Suppressor macrophage treated with lipopolysaccharide for 4 hours (primary cell): ENCODE results near the gene ABHD6.
"Not testable (repeated sequence)": the region's sequence is repeated elsewhere in the genome, so short reads cannot be mapped to it uniquely, and the experiment has no call there.

Source experiments
- DNase-seq: peaks from one replicate; pipeline ENCODE4 v3.0.0-alpha.2; 2020

Gene ABHD6

GRCh38 chr3:58285334-58285733 lies 47.7 kb downstream of the ABHD6 start:
- DNase-seq = no peak

DNA sequence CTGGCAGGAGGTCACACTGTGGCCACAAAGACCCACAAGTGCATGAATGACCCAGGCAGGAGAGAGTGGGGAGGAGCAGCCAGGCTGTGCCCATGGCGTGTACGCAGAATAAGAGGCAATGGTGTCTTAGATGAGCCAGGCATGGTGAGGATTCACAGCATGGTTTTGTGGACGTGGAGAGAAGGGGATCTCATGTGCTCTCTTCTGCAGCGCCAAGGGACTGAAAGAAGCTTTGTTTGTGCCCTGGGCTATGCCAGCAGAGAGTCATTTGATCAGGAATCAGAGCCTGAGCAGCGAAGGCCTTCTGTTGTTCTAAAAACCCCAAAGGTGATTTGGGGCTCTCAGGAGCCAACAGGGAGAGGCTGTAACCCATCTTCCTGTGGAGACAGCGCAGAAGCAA lies 49.8 kb downstream of the ABHD6 start:
- DNase-seq = no peak

DNA sequence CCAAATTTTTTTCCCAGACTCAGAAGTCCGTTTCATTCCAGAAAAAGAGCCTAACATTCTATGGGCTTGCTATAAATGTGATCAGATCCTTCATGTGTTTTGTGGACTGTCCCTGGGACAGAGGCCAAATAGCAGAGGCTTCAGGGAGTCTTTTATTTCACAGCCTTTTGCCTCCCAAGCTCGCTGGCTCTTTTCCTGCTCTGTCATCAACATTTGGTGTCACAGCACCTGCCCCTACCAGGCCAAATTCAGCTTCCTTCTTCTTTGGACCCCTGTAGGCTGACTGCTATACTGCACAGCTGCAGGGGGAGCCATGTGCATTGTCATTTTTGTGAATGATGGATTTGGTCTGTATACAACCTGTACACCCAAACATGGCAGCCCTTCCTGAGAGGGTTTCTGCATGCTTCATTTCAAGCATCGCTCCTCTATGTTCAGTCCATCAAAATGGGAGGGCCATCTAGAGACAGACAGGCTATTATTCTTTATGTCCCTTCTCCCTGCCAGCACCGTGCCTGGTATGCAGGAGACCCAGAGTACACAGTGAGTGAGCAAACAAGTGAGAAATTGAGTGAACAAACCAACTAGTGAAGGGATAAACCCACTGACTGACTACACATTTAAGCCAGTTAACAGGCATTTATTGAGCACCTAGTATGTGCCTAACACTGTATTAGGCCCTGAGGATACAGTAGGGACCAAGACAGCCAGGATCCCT lies 50.6 kb downstream of the ABHD6 start:
- no peak for DNase-seq

DNA sequence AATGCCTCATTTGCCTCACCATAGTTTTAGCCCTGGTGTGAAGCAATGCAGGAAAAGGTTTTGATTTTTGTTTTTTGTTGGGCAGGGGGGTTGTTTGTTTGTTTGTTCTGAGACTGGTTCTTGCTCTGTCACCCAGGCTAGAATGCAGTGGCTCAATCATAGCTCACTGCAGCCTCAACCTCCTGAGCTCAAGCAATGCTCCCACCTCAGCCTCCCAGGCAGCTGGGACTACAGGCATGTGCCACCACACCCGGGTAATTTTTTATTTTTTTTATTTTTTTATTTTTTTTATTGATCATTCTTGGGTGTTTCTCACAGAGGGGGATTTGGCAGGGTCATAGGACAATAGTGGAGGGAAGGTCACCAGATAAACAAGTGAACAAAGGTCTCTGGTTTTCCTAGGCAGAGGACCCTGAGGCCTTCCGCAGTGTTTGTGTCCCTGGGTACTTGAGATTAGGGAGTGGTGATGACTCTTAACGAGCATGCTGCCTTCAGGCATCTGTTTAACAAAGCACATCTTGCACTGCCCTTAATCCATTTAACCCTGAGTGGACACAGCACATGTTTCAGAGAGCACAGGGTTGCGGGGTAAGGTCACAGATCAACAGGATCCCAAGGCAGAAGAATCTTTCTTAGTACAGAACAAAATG lies 51.5 kb downstream of the ABHD6 start:
- DNase-seq = not testable (repeated sequence)

DNA sequence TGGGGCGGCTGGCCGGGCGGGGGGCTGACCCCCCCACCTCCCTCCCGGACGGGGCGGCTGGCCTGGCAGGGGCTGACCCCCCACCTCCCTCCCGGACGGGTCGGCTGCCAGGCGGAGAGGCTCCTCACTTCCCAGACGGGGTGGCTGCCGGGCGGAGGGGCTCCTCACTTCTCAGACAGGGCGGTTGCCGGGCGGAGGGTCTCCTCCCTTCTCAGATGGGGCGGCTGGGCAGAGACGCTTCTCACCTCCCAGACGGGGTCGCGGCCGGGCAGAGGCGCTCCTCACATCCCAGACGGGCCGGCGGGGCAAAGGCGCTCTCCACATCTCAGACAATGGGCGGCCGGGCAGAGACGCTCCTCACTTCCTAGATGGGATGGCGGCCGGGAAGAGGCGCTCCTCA lies 52.9 kb downstream of the ABHD6 start:
- not testable (repeated sequence) for DNase-seq

DNA sequence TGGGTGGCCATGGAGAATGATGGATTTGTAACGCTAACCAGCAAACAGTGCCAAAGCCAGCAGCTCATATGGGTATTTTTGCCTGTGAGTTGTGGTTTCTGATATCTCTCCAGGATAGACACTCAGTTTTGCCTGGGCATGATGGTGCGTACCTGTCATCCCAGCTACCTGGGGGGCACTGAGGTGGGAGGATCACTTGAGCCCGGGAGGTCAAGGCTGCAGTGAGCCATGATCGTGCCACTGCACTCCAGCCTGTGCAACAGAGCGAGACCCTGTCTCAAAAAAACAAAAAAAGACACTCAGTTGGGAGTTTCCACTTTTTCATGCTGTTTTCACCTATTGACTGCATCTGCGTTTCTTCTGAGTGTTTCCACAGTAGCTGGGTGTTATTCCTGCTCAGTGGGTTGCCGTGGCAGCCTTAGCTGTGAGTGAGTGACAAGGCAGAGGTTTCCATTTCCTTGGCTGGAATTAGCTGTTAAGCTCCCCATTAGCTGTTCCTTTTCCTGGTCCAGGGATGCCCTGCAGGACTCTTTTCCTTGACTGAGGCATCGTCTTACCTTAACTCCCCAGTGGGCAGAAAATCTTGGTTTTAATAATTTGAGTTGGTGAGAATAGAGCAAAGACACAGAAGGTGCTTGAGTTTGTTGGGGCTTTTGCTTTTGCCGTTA lies 54.2 kb downstream of the ABHD6 start:
- DNase-seq = no peak

DNA sequence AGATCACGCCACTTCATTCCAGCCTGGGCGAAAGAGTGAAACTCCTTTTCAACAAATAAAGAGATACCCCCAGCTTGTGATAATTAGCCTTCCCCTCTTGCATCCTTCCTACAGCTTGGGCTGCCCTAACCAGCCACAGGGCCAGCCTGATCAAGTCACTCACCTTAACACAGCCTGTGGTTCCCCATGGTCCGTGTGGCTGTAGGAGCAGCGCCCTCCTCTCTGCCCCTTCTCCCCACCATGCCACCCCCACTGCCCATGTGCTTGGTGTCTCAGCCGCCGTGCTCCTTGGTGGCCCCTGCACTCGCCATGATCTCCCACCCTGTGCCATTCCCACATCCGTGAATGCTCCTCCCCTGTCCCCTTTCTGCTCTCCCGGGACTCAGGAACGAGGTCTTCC lies 55.3 kb downstream of the ABHD6 start:
- no peak for DNase-seq

DNA sequence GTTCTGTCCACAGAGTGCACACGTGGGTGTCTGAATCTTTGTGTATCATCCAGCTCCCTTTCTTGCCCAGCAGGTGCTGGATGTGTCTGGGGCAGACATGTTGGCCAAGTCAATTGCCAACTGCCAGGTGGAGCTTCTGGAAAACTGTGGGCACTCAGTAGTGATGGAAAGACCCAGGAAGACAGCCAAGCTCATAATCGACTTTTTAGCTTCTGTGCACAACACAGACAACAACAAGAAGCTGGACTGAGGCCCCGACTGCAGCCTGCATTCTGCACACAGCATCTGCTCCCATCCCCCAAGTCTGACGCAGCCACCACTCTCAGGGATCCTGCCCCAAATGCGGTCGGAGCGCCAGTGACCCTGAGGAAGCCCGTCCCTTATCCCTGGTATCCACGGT lies 55.9 kb downstream of the ABHD6 start:
- no peak for DNase-seq

DNA sequence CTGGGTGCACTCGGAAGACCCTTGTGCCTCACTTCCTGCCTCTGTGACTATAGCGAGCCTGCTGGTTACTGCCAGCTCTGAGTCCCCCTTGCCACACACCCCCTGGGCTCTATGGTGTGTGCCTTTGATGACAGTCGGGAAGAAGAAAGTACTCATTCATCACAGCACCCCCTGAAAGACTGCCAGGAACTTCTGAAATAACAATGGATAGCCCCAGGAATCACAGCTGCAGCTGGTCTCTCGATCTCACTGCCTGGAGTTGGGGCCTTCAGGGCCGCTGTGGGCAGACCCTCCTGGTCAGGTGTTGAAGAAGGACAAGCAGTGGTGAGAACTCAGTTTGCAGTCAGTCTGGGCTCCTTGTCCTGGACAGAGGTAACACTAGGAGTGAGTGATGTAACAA lies 58.7 kb downstream of the ABHD6 start:
- DNase-seq = no peak

- no peak for DNase-seq
Observed at GRCh38 chr3:58296843-58297242, 59.3 kb downstream of the ABHD6 start.

DNA sequence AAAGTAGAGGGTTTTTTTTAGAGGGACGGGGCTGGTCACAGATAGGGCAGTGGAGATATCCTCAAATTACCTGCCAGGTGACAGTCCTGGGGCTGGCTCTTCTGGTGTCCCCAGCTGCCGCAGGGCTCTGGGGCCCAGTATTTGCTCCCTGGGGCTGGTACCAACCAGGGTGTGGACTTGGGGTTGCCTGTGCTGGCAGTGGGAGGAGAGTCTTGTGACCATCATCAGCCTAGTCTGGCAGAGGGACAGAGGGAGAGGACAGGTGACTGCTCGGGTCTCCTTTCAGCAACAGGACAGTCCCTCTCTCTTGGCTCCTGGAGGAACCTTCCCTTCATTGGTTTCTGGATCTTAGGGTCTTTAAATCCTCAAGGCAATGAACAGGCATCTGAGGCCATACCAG lies 60.6 kb downstream of the ABHD6 start:
- DNase-seq = no peak

DNA sequence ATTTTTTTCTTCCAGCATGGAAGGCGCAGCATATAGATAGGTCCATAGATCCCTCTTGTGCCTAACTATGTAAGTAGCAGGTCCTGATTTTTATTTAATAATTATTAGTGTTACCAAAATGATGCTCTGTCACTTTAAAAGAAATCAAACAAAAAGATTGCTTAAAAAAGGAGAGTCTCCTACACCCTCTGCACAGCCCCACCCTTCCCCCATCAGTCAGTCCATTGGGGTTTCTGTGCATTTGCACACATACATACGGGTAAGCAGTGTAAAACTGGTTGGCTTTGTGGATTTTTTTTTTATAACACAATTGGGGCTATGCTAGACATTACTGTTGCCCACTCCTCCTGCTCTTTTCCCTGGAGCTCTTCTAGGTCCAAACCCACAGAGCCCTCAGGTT lies 61.5 kb downstream of the ABHD6 start:
- no peak for DNase-seq

DNA sequence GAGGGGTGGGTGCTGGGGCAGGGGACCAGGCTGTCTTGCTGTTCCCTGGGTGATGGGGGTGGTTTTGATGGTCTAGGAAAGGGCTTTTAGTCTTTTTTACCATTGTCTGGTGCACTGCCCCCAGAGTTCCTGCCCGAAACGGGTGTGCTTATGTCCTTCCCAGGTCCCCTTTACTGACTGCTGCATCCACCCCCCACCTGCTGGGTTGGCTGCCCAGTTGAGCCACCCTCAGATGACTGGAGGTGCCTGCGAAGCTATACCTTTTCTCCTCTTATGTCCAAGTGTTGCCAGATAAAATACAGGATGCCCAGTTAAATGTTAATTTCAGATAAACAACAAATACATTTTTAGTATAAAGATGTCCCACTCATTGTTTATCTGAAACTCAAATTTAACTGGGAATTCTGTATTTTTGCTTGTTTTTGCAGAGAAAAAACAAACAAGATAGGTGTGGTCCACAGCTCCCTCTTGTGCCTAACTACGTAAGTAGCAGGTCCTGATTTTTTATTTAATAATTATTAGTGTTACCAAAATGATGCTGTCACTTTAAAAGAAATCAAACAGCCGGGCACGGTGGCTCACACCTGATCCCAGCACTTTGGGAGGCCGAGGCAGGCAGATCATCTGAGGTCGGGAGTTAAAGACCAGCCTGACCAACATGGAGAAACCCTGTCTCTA lies 62.4 kb downstream of the ABHD6 start:
- DNase-seq = peak; percentile 33

DNA sequence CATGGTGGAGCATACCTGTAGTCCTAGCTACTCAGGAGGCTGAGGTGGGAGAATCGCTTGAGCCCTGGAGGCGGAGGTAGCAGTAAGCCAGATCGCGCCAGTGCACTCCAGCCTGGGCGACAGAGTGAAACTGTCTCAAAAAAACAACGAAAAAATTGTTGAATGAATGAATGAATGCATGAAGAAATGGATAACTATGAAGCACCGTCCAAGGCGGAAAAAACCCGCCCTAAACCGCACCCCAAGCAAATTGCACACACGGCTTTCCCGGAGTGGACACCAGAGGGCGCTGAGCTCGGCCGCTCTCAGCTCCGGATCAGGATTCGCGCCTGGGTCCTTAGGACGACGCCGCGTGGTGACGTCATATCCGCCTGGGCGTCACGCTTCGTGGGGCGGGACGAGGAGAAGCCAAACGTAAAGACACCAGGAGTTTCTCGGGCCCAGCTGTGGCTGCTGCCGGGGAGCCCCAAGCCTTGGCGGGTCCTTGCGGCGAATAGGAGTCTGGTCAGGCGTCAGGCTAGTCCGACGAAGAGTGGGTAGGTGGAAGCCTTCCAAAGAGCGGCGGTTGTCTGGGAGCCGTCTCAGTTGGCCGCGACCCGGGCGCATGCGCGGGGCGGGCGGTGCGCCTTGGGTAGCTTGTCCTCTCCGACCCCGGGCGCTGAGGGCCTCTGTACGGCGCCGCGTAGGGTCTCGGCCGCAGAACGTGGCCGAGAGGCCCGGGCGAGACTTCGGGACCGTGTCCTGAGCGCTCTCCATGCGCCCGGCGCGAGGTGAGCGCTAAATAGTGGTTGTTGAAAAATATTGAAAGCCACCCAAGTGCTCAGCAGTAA lies 68.5 kb downstream of the ABHD6 start, which contains the start of the genes HTD2 and RPP14:
TSS of gene HTD2 (plus strand) at position 639 of the 830 bp plus-strand sequence. CDS start 11,094 bp downstream, outside the sequence.
TSS of gene RPP14 (plus strand) at position 364 of the 830 bp plus-strand sequence. CDS start 4,085 bp downstream, outside the sequence.
- peak; percentile 100 for DNase-seq

GRCh38 chr3:58307639-58308215 lies 70.1 kb downstream of the ABHD6 start:
- peak; percentile 48 for DNase-seq

DNA sequence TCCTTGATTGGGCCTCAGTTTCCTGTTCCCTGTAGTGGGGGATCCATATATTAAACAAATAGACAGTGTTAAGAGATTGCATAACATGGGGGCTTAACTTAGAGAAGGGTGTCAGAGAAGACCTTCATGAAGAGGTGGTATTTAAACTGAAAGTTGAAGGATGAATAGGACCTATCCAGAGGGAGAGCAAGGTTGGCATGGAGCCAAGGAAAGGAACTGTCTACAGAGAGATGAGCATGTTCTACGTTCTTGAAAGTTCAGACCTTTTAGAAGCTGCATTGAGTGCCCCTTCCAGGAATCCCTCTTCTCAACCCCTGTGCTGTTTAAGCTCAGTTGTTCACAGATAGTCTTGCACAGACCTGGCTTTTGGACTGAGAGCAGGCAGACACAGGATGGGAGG lies 71.1 kb downstream of the ABHD6 start:
- no peak for DNase-seq

DNA sequence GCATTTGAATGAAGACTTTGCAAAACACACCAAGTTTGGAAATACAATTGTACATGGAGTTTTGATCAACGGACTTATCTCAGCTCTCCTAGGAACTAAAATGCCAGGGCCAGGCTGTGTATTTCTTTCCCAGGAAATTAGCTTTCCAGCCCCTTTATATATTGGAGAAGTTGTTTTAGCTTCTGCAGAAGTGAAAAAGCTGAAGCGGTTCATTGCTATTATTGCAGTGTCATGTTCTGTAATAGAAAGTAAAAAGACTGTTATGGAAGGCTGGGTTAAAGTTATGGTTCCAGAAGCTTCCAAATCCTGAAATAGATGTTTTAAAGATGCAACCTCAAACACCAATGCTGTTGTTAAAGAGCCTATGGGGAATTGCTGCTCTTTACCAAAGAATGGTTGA lies 80.2 kb downstream of the ABHD6 start:
- peak; percentile 39 for DNase-seq

GRCh38 chr3:58321791-58322190 lies 84.2 kb downstream of the ABHD6 start:
- DNase-seq = no peak

DNA sequence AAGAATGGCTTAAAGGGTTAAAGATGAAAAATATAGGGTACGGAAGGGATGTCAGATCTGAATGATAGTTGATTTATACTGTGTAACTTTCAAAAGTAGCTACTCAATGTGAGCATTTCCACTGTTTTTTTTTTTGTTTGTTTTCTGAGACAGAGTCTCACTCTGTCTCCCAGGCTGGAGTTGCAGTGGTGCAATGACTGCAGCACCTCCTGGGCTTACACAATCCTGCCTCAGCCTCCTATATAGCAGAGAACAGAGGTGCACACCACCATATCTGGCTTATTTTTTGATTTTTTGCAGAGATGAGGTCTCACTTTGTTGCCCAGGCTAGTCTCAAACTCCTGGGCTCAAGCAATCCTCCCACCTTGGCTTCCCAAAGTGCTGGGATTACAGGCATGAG lies 85.2 kb downstream of the ABHD6 start:
- DNase-seq = no peak

GRCh38 chr3:58323529-58324390 lies 86.2 kb downstream of the ABHD6 start:
- DNase-seq = no peak
